HG03045 (cell line): ENCODE measurements around the gene PAX5.

Experiments
- ATAC-seq: cut with Tn5 transposase; IDR thresholded peaks from one replicate; pipeline ENCODE4 v1.9.1; 2021; ENCODE audit warnings: mild to moderate bottlenecking, moderate library complexity; ENCODE audit not compliant: unreplicated experiment

The PAX5 gene

GRCh38 chr9:36839131-36839885 lies 194.8 kb downstream of the PAX5 start:
- no peak for ATAC-seq

- ATAC-seq = no peak
Observed at GRCh38 chr9:36837431-36838405, 196.3 kb downstream of the PAX5 start.

GRCh38 chr9:36836486-36836885 lies 197.6 kb downstream of the PAX5 start:
- no peak for ATAC-seq

- no peak for ATAC-seq
Observed at GRCh38 chr9:36835271-36835996, 198.6 kb downstream of the PAX5 start.

- no peak for ATAC-seq
Observed at GRCh38 chr9:36834736-36835135, 199.3 kb downstream of the PAX5 start.

- ATAC-seq = no peak
Observed at GRCh38 chr9:36833954-36834353, 200.1 kb downstream of the PAX5 start.

- no peak for ATAC-seq
Observed at GRCh38 chr9:36832164-36832795, 201.8 kb downstream of the PAX5 start.

- no peak for ATAC-seq
Observed at GRCh38 chr9:36831381-36832161, 202.5 kb downstream of the PAX5 start.

- no peak for ATAC-seq
Observed at GRCh38 chr9:36828611-36829013, 205.5 kb downstream of the PAX5 start.

- no peak for ATAC-seq
Observed at GRCh38 chr9:36827593-36827992, 206.5 kb downstream of the PAX5 start.

GRCh38 chr9:36826581-36826980 lies 207.5 kb downstream of the PAX5 start:
- no peak for ATAC-seq

- ATAC-seq = no peak
Observed at GRCh38 chr9:36825179-36825578, 208.9 kb downstream of the PAX5 start.

GRCh38 chr9:36823934-36824333 lies 210.1 kb downstream of the PAX5 start:
- ATAC-seq = no peak

GRCh38 chr9:36823466-36823865 lies 210.6 kb downstream of the PAX5 start:
- ATAC-seq = no peak

- no peak for ATAC-seq
Observed at GRCh38 chr9:36822201-36822600, 211.9 kb downstream of the PAX5 start.

- no peak for ATAC-seq
Observed at GRCh38 chr9:36820392-36820861, 213.6 kb downstream of the PAX5 start.

GRCh38 chr9:36818965-36819870 lies 214.8 kb downstream of the PAX5 start:
- ATAC-seq = no peak

GRCh38 chr9:36818242-36818938 lies 215.7 kb downstream of the PAX5 start:
- no peak for ATAC-seq
